H1 (cell line): Measurements from ENCODE around the gene HIVEP3.

Source experiments
- EGR1 ChIP-seq: IDR thresholded peaks from 2 replicates; pipeline ENCODE4 v1.6.1; 2011; ENCODE audit warnings: low read depth, low read length, borderline replicate concordance
- EP300 ChIP-seq, 2 experiments: IDR thresholded peaks; 1 replicate in 1 of 2; 2 replicates in 1 of 2; pipeline ENCODE4 v1.6.1; 2011 to 2012; ENCODE audit warnings: low read depth in 2 of 2, low read length in 2 of 2, mild to moderate bottlenecking in 2 of 2, borderline replicate concordance in 1 of 2, inconsistent platforms in 1 of 2, moderate library complexity in 1 of 2
- EZH2 ChIP-seq: fragments of 200-600 bp; sonication (generic); IDR thresholded peaks from 2 replicates; pipeline ENCODE4 v1.7.1; 2012; ENCODE audit warnings: low read depth, mild to moderate bottlenecking, moderate library complexity, low read length, inconsistent platforms; ENCODE audit not compliant: severe bottlenecking
- FOSL1 ChIP-seq: IDR thresholded peaks from 2 replicates; pipeline ENCODE4 v1.6.1; 2011; ENCODE audit warnings: mild to moderate bottlenecking, low read depth, low read length, moderate library complexity; ENCODE audit not compliant: insufficient read depth
- GABPA ChIP-seq: IDR thresholded peaks from 2 replicates; pipeline ENCODE4 v1.6.1; 2011; ENCODE audit warnings: mild to moderate bottlenecking, low read length, moderate library complexity, borderline replicate concordance; ENCODE audit not compliant: insufficient read depth
- MAFK ChIP-seq: IDR thresholded peaks from 2 replicates; pipeline ENCODE4 v1.6.1; 2012; ENCODE audit warnings: low read depth, mild to moderate bottlenecking, improper control_type of control experiment, low read length
- POLR2A ChIP-seq, 2 experiments: IDR thresholded peaks; 1 replicate in 1 of 2; 2 replicates in 1 of 2; pipeline ENCODE4 v1.6.1; 2011; ENCODE audit warnings: low read depth in 2 of 2, low read length in 2 of 2, mild to moderate bottlenecking in 2 of 2; ENCODE audit errors: control extremely low read depth in 1 of 2
- POLR2AphosphoS5 ChIP-seq: IDR thresholded peaks from 2 replicates; pipeline ENCODE4 v1.6.1; 2011; ENCODE audit warnings: low read depth, low read length
- RBBP5 ChIP-seq: IDR thresholded peaks from 2 replicates; pipeline ENCODE4 v1.7.1; 2012; ENCODE audit warnings: low read depth, mild to moderate bottlenecking, inconsistent platforms, low read length, moderate library complexity, borderline replicate concordance
- RFX5 ChIP-seq: IDR thresholded peaks from 2 replicates; pipeline ENCODE4 v1.6.1; 2011; ENCODE audit warnings: low read depth, low read length, improper control_type of control experiment, borderline replicate concordance
- SIRT6 ChIP-seq: IDR thresholded peaks from one replicate; pipeline ENCODE4 v1.7.1; 2012; ENCODE audit warnings: low read length, inconsistent platforms
- TF ChIP-seq, protein P1 (sequence below), 3 experiments: IDR thresholded peaks; 1 replicate in 2 of 3; 2 replicates in 1 of 3; pipeline versions ENCODE4 v1.5.1 to v1.6.1; 2011; ENCODE audit warnings: low read length in 3 of 3, mild to moderate bottlenecking in 3 of 3, inconsistent platforms in 2 of 3, low read depth in 1 of 3, moderate library complexity in 1 of 3; ENCODE audit not compliant: insufficient read depth in 1 of 3; ENCODE audit errors: control extremely low read depth in 1 of 3
- TF ChIP-seq, protein P2 (sequence below): IDR thresholded peaks from 2 replicates; pipeline ENCODE4 v1.6.1; 2011; ENCODE audit warnings: low read length, improper control_type of control experiment
- TF ChIP-seq, protein P3 (sequence below): IDR thresholded peaks from 2 replicates; pipeline ENCODE4 v1.6.1; 2011; ENCODE audit warnings: low read depth, mild to moderate bottlenecking, low read length; ENCODE audit not compliant: insufficient read depth

DNA sequence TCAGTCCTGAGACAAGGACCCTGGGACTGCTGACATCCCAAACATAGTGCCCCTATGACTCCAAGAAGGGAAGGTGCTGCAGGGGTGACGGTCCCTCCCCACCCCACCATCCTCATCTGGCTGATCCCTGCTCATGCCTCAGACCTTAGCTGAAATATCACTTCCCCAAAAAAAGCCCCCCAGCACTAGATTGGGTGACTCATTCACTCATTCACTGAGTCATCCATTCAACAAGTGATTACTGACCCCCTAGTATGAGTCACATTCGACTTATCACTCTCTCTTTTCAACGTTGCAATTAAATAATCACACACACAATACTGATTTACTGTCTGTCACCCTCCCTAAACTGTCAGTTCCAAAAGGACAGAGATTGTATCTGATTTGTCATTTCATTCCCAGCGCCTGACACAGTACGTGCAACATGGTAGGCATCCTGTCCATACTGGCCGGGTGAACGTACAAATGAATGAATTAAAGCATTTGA is 48.6 kb downstream of the HIVEP3 start:
- TF ChIP-seq POLR2A (IDR thresholded peaks at IDR 0.05; ENCODE audit: control extremely low read depth in 1 of 2, low read depth in 2 of 2, low read length in 2 of 2): no peak
- TF ChIP-seq, protein P1, sequence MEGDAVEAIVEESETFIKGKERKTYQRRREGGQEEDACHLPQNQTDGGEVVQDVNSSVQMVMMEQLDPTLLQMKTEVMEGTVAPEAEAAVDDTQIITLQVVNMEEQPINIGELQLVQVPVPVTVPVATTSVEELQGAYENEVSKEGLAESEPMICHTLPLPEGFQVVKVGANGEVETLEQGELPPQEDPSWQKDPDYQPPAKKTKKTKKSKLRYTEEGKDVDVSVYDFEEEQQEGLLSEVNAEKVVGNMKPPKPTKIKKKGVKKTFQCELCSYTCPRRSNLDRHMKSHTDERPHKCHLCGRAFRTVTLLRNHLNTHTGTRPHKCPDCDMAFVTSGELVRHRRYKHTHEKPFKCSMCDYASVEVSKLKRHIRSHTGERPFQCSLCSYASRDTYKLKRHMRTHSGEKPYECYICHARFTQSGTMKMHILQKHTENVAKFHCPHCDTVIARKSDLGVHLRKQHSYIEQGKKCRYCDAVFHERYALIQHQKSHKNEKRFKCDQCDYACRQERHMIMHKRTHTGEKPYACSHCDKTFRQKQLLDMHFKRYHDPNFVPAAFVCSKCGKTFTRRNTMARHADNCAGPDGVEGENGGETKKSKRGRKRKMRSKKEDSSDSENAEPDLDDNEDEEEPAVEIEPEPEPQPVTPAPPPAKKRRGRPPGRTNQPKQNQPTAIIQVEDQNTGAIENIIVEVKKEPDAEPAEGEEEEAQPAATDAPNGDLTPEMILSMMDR (IDR thresholded peaks at IDR 0.05; ENCODE audit: control extremely low read depth in 1 of 3, insufficient read depth in 1 of 3, low read depth in 1 of 3, low read length in 3 of 3): no peak
- TF ChIP-seq, protein P2, sequence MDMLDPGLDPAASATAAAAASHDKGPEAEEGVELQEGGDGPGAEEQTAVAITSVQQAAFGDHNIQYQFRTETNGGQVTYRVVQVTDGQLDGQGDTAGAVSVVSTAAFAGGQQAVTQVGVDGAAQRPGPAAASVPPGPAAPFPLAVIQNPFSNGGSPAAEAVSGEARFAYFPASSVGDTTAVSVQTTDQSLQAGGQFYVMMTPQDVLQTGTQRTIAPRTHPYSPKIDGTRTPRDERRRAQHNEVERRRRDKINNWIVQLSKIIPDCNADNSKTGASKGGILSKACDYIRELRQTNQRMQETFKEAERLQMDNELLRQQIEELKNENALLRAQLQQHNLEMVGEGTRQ: no peak
- TF ChIP-seq EZH2: no peak
- no peak for TF ChIP-seq RFX5
- no peak for TF ChIP-seq SIRT6
- no peak for TF ChIP-seq GABPA
- no peak for TF ChIP-seq MAFK
- no peak for TF ChIP-seq POLR2AphosphoS5
- TF ChIP-seq FOSL1: no peak
- TF ChIP-seq, protein P3, sequence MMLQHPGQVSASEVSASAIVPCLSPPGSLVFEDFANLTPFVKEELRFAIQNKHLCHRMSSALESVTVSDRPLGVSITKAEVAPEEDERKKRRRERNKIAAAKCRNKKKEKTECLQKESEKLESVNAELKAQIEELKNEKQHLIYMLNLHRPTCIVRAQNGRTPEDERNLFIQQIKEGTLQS: no peak
- TF ChIP-seq EP300 (IDR thresholded peaks at IDR 0.05; ENCODE audit: borderline replicate concordance in 1 of 2, low read depth in 2 of 2, low read length in 2 of 2): no peak
- TF ChIP-seq EGR1: no peak
- TF ChIP-seq RBBP5: no peak
